Measurements from ENCODE around the gene RASGRP1.
"Not testable (repeated sequence)": the region's sequence is repeated elsewhere in the genome, so short reads cannot be mapped to it uniquely, and the experiment has no call there.

Gene RASGRP1

GRCh38 chr15:38602910-38603670 lies 38.5 kb upstream of the RASGRP1 start:
- no peak overlapping the region for H3K27ac ChIP-seq (ENCODE audit: low read depth, low read length)

DNA sequence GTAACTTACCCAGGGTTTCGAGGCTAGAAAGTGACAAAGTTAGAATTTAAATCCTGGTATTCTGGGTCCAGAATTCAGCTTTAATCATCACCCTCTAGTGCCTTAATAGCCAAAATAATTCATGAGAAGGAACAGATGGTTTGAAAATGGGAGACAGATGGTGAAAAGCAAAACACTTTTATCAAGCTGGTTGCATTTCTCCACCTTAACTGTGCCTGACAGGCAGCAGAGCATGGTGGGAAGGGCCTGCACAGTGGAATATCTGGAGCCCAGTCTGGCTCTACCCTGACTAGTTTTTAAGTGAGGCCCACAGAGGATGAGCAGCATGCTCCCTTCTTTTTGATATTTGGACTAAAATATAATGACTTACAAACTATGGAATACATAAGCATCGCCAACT lies 35.6 kb upstream of the RASGRP1 start:
- Histone ChIP-seq H3K36me3 (ENCODE audit: control insufficient read depth in 1 of 2, insufficient read depth in 2 of 2, low read length in 2 of 2) (no peaks in the 10 kb centered on the region), H3K27me3 (ENCODE audit: control insufficient read depth in 1 of 2, insufficient read depth in 2 of 2, low read length in 2 of 2) (peaks cover 0 to 6% of the 10 kb centered on the region in 2 donors), H3K4me3 (ENCODE audit: low read depth in 1 of 2, low read length in 2 of 2) (no peak overlapping the region), H3K9ac (ENCODE audit: low read depth in 1 of 2, low read length in 2 of 2) (no peak overlapping the region), H3K27ac (ENCODE audit: low read depth, low read length) (no peak overlapping the region), H3K4me1 (ENCODE audit: control insufficient read depth in 1 of 2, insufficient read depth in 2 of 2, low read length in 2 of 2) (no peaks in the 10 kb centered on the region), H3K9me3 (ENCODE audit: control insufficient read depth in 1 of 2, low read length in 2 of 2) (no peaks in the 10 kb centered on the region)

More at GRCh38 chr15:38602910-38603670, 38.5 kb upstream of the RASGRP1 start:
- Histone ChIP-seq H3K9ac (ENCODE audit: low read depth in 1 of 2, low read length in 2 of 2) (no peak overlapping the region), H3K4me1 (ENCODE audit: control insufficient read depth in 1 of 2, insufficient read depth in 2 of 2, low read length in 2 of 2) (no peaks in the 10 kb centered on the region), H3K4me3 (ENCODE audit: low read depth in 1 of 2, low read length in 2 of 2) (no peak overlapping the region), H3K9me3 (ENCODE audit: control insufficient read depth in 1 of 2, low read length in 2 of 2) (no peaks in the 10 kb centered on the region), H3K36me3 (ENCODE audit: control insufficient read depth in 1 of 2, insufficient read depth in 2 of 2, low read length in 2 of 2) (no peaks in the 10 kb centered on the region), H3K27me3 (ENCODE audit: control insufficient read depth in 1 of 2, insufficient read depth in 2 of 2, low read length in 2 of 2) (peaks cover 0 to 3% of the 10 kb centered on the region in 2 donors)

GRCh38 chr15:38598749-38599148 lies 34.1 kb upstream of the RASGRP1 start:
- H3K4me3 ChIP-seq (ENCODE audit: low read depth in 1 of 2, low read length in 2 of 2), result no peak overlapping the region
- no peaks in the 10 kb centered on the region for H3K36me3 ChIP-seq (ENCODE audit: control insufficient read depth in 1 of 2, insufficient read depth in 2 of 2, low read length in 2 of 2)
- no peak overlapping the region for H3K9ac ChIP-seq (ENCODE audit: low read depth in 1 of 2, low read length in 2 of 2)
- H3K27me3 ChIP-seq (ENCODE audit: control insufficient read depth in 1 of 2, insufficient read depth in 2 of 2, low read length in 2 of 2), result peaks cover 0 to 8% of the 10 kb centered on the region in 2 donors
- no peaks in the 10 kb centered on the region for H3K9me3 ChIP-seq (ENCODE audit: control insufficient read depth in 1 of 2, low read length in 2 of 2)
- H3K4me1 ChIP-seq (ENCODE audit: control insufficient read depth in 1 of 2, insufficient read depth in 2 of 2, low read length in 2 of 2), result no peaks in the 10 kb centered on the region
- H3K27ac ChIP-seq (ENCODE audit: low read depth, low read length), result no peak overlapping the region

- H3K4me3 ChIP-seq (ENCODE audit: low read depth in 1 of 2, low read length in 2 of 2), result no peak overlapping the region
- no peaks in the 10 kb centered on the region for H3K9me3 ChIP-seq (ENCODE audit: control insufficient read depth in 1 of 2, low read length in 2 of 2)
- H3K27ac ChIP-seq (ENCODE audit: low read depth, low read length), result no peak overlapping the region
- no peaks in the 10 kb centered on the region for H3K4me1 ChIP-seq (ENCODE audit: control insufficient read depth in 1 of 2, insufficient read depth in 2 of 2, low read length in 2 of 2)
- H3K27me3 ChIP-seq (ENCODE audit: control insufficient read depth in 1 of 2, insufficient read depth in 2 of 2, low read length in 2 of 2), result peaks cover 0 to 8% of the 10 kb centered on the region in 2 donors
- H3K9ac ChIP-seq (ENCODE audit: low read depth in 1 of 2, low read length in 2 of 2), result no peak overlapping the region
- H3K36me3 ChIP-seq (ENCODE audit: control insufficient read depth in 1 of 2, insufficient read depth in 2 of 2, low read length in 2 of 2), result no peaks in the 10 kb centered on the region
Measured at GRCh38 chr15:38597219-38597800, 32.7 kb upstream of the RASGRP1 start.

DNA sequence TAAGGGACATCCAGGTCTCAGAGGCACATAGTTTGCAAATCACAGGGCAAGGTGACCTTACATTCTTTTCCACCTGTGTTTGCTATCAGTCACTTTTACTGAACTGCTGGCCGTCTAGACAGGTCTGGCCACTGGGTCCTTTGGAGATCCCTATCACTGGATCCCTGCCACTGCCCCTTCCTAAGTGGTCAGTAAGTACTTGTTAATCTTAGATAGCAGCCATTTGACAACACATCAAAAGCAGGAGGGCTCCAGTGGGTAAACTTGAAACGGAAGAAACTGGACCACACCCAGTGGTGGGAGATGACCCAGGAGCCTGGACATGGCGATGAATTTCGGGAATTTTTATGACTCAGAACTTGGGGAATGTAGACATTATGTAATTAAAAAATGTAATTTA lies 28.9 kb upstream of the RASGRP1 start:
- H3K27me3 ChIP-seq (ENCODE audit: control insufficient read depth in 1 of 2, insufficient read depth in 2 of 2, low read length in 2 of 2), result peaks cover 0 to 8% of the 10 kb centered on the region in 2 donors
- no peaks in the 10 kb centered on the region for H3K4me1 ChIP-seq (ENCODE audit: control insufficient read depth in 1 of 2, insufficient read depth in 2 of 2, low read length in 2 of 2)
- H3K36me3 ChIP-seq (ENCODE audit: control insufficient read depth in 1 of 2, insufficient read depth in 2 of 2, low read length in 2 of 2), result no peaks in the 10 kb centered on the region
- no peaks in the 10 kb centered on the region for H3K9me3 ChIP-seq (ENCODE audit: control insufficient read depth in 1 of 2, low read length in 2 of 2)
- no peak overlapping the region for H3K27ac ChIP-seq (ENCODE audit: low read depth, low read length)
- H3K9ac ChIP-seq (ENCODE audit: low read depth in 1 of 2, low read length in 2 of 2), result no peak overlapping the region
- no peak overlapping the region for H3K4me3 ChIP-seq (ENCODE audit: low read depth in 1 of 2, low read length in 2 of 2)

DNA sequence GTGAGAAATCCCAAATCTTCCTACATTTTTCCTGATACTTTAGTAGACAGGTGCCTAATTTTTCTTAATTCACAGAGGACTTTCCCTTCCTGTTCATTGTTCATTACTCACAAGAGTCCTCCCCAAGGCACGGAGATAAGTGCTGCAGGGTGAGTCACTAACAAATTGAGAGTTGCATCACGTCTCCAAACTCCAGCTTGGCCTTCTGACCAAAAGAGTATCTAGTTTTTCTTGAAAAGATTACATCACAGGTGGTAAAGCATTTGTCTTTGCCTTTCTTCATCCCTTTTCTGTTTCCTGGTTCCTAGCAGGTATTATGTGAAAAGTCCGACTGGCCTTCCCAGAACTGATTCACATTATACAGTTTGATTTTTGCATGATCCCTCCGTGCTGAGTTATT lies 24.9 kb upstream of the RASGRP1 start:
- H3K4me3 ChIP-seq (ENCODE audit: low read depth in 1 of 2, low read length in 2 of 2), result no peak overlapping the region
- H3K27me3 ChIP-seq (ENCODE audit: control insufficient read depth in 1 of 2, insufficient read depth in 2 of 2, low read length in 2 of 2), result no peaks in the 10 kb centered on the region
- H3K36me3 ChIP-seq (ENCODE audit: control insufficient read depth in 1 of 2, insufficient read depth in 2 of 2, low read length in 2 of 2), result no peaks in the 10 kb centered on the region
- no peak overlapping the region for H3K9ac ChIP-seq (ENCODE audit: low read depth in 1 of 2, low read length in 2 of 2)
- no peaks in the 10 kb centered on the region for H3K4me1 ChIP-seq (ENCODE audit: control insufficient read depth in 1 of 2, insufficient read depth in 2 of 2, low read length in 2 of 2)
- H3K9me3 ChIP-seq (ENCODE audit: control insufficient read depth in 1 of 2, low read length in 2 of 2), result no peaks in the 10 kb centered on the region
- no peak overlapping the region for H3K27ac ChIP-seq (ENCODE audit: low read depth, low read length)

GRCh38 chr15:38588672-38589071 lies 24.1 kb upstream of the RASGRP1 start:
- Histone ChIP-seq H3K9me3 (ENCODE audit: control insufficient read depth in 1 of 2, low read length in 2 of 2) (no peaks in the 10 kb centered on the region), H3K4me3 (ENCODE audit: low read depth in 1 of 2, low read length in 2 of 2) (no peak overlapping the region), H3K9ac (ENCODE audit: low read depth in 1 of 2, low read length in 2 of 2) (no peak overlapping the region), H3K4me1 (ENCODE audit: control insufficient read depth in 1 of 2, insufficient read depth in 2 of 2, low read length in 2 of 2) (no peaks in the 10 kb centered on the region), H3K27me3 (ENCODE audit: control insufficient read depth in 1 of 2, insufficient read depth in 2 of 2, low read length in 2 of 2) (no peaks in the 10 kb centered on the region), H3K27ac (ENCODE audit: low read depth, low read length) (no peak overlapping the region), H3K36me3 (ENCODE audit: control insufficient read depth in 1 of 2, insufficient read depth in 2 of 2, low read length in 2 of 2) (no peaks in the 10 kb centered on the region)

GRCh38 chr15:38587214-38587613 lies 22.6 kb upstream of the RASGRP1 start:
- H3K27ac ChIP-seq (ENCODE audit: low read depth, low read length), result no peak overlapping the region
- H3K27me3 ChIP-seq (ENCODE audit: control insufficient read depth in 1 of 2, insufficient read depth in 2 of 2, low read length in 2 of 2), result no peaks in the 10 kb centered on the region
- H3K4me1 ChIP-seq (ENCODE audit: control insufficient read depth in 1 of 2, insufficient read depth in 2 of 2, low read length in 2 of 2), result no peaks in the 10 kb centered on the region
- no peak overlapping the region for H3K9ac ChIP-seq (ENCODE audit: low read depth in 1 of 2, low read length in 2 of 2)
- H3K9me3 ChIP-seq (ENCODE audit: control insufficient read depth in 1 of 2, low read length in 2 of 2), result no peaks in the 10 kb centered on the region
- H3K36me3 ChIP-seq (ENCODE audit: control insufficient read depth in 1 of 2, insufficient read depth in 2 of 2, low read length in 2 of 2), result no peaks in the 10 kb centered on the region
- no peak overlapping the region for H3K4me3 ChIP-seq (ENCODE audit: low read depth in 1 of 2, low read length in 2 of 2)

- not testable (repeated sequence) for H3K4me1 ChIP-seq (ENCODE audit: control insufficient read depth in 1 of 2, insufficient read depth in 2 of 2, low read length in 2 of 2); H3K27me3 ChIP-seq (ENCODE audit: control insufficient read depth in 1 of 2, insufficient read depth in 2 of 2, low read length in 2 of 2); H3K4me3 ChIP-seq (ENCODE audit: low read depth in 1 of 2, low read length in 2 of 2); H3K9me3 ChIP-seq (ENCODE audit: control insufficient read depth in 1 of 2, low read length in 2 of 2); H3K36me3 ChIP-seq (ENCODE audit: control insufficient read depth in 1 of 2, insufficient read depth in 2 of 2, low read length in 2 of 2); H3K27ac ChIP-seq (ENCODE audit: low read depth, low read length); H3K9ac ChIP-seq (ENCODE audit: low read depth in 1 of 2, low read length in 2 of 2)
Measured at GRCh38 chr15:38586005-38586404, 21.4 kb upstream of the RASGRP1 start.

GRCh38 chr15:38578626-38579025 lies 14.0 kb upstream of the RASGRP1 start:
- Histone ChIP-seq H3K4me3 (ENCODE audit: low read depth in 1 of 2, low read length in 2 of 2) (no peak overlapping the region), H3K36me3 (ENCODE audit: control insufficient read depth in 1 of 2, insufficient read depth in 2 of 2, low read length in 2 of 2) (no peaks in the 10 kb centered on the region), H3K9me3 (ENCODE audit: control insufficient read depth in 1 of 2, low read length in 2 of 2) (no peaks in the 10 kb centered on the region), H3K9ac (ENCODE audit: low read depth in 1 of 2, low read length in 2 of 2) (no peak overlapping the region), H3K27ac (ENCODE audit: low read depth, low read length) (no peak overlapping the region), H3K27me3 (ENCODE audit: control insufficient read depth in 1 of 2, insufficient read depth in 2 of 2, low read length in 2 of 2) (no peaks in the 10 kb centered on the region), H3K4me1 (ENCODE audit: control insufficient read depth in 1 of 2, insufficient read depth in 2 of 2, low read length in 2 of 2) (no peaks in the 10 kb centered on the region)
